ENCODE measurements around the gene MAP3K15.
"Not testable (repeated sequence)": the region's sequence is repeated elsewhere in the genome, so short reads cannot be mapped to it uniquely, and the experiment has no call there.

Gene MAP3K15

GRCh38 chrX:19468383-19468782, 46.9 kb downstream of the MAP3K15 start:
- not testable (repeated sequence) for H3K9me3 ChIP-seq (ENCODE audit: control insufficient read depth, low read length); H3K36me3 ChIP-seq (ENCODE audit: control insufficient read depth, insufficient read depth, low read length); H3K4me1 ChIP-seq (ENCODE audit: control insufficient read depth, insufficient read depth, low read length, poor library complexity, severe bottlenecking); H3K27ac ChIP-seq (ENCODE audit: low read depth, low read length, severe bottlenecking); H3K4me3 ChIP-seq (ENCODE audit: extremely low read depth, insufficient read depth, low read length, poor library complexity, severe bottlenecking)
- WGBS, 2 experiments (ENCODE audit: insufficient coverage in 2 of 2), result 100% methylated on average over 1 of the region's 2 CpGs

GRCh38 chrX:19462879-19463278, 52.4 kb downstream of the MAP3K15 start:
- Histone ChIP-seq H3K36me3 (ENCODE audit: control insufficient read depth, insufficient read depth, low read length) (no peaks in the 10 kb centered on the region), H3K4me3 (ENCODE audit: extremely low read depth, insufficient read depth, low read length, poor library complexity, severe bottlenecking) (no peak overlapping the region), H3K27ac (ENCODE audit: low read depth, low read length, severe bottlenecking) (no peak overlapping the region), H3K9me3 (ENCODE audit: control insufficient read depth, low read length) (no peaks in the 10 kb centered on the region), H3K4me1 (ENCODE audit: control insufficient read depth, insufficient read depth, low read length, poor library complexity, severe bottlenecking) (no peaks in the 10 kb centered on the region)
- no CpG with 5 or more reads among the region's 1 CpG for WGBS, 2 experiments (ENCODE audit: insufficient coverage in 2 of 2)

GRCh38 chrX:19462231-19462630, 53.1 kb downstream of the MAP3K15 start:
- no CpG with 5 or more reads among the region's 2 CpGs for WGBS, 2 experiments (ENCODE audit: insufficient coverage in 2 of 2)
- Histone ChIP-seq H3K9me3 (ENCODE audit: control insufficient read depth, low read length) (no peaks in the 10 kb centered on the region), H3K4me3 (ENCODE audit: extremely low read depth, insufficient read depth, low read length, poor library complexity, severe bottlenecking) (no peak overlapping the region), H3K4me1 (ENCODE audit: control insufficient read depth, insufficient read depth, low read length, poor library complexity, severe bottlenecking) (no peaks in the 10 kb centered on the region), H3K27ac (ENCODE audit: low read depth, low read length, severe bottlenecking) (no peak overlapping the region), H3K36me3 (ENCODE audit: control insufficient read depth, insufficient read depth, low read length) (no peaks in the 10 kb centered on the region)

- H3K36me3 ChIP-seq (ENCODE audit: control insufficient read depth, insufficient read depth, low read length), result no peaks in the 10 kb centered on the region
- no peak overlapping the region for H3K4me3 ChIP-seq (ENCODE audit: extremely low read depth, insufficient read depth, low read length, poor library complexity, severe bottlenecking)
- H3K9me3 ChIP-seq (ENCODE audit: control insufficient read depth, low read length), result no peaks in the 10 kb centered on the region
- WGBS, 2 experiments (ENCODE audit: insufficient coverage in 2 of 2), result no CpG with 5 or more reads among the region's 4 CpGs
- no peaks in the 10 kb centered on the region for H3K4me1 ChIP-seq (ENCODE audit: control insufficient read depth, insufficient read depth, low read length, poor library complexity, severe bottlenecking)
- no peak overlapping the region for H3K27ac ChIP-seq (ENCODE audit: low read depth, low read length, severe bottlenecking)
Measured at GRCh38 chrX:19457662-19458061, 57.6 kb downstream of the MAP3K15 start.

- no CpG with 5 or more reads among the region's 7 CpGs for WGBS, 2 experiments (ENCODE audit: insufficient coverage in 2 of 2)
- Histone ChIP-seq H3K4me3 (ENCODE audit: extremely low read depth, insufficient read depth, low read length, poor library complexity, severe bottlenecking) (no peak overlapping the region), H3K4me1 (ENCODE audit: control insufficient read depth, insufficient read depth, low read length, poor library complexity, severe bottlenecking) (no peaks in the 10 kb centered on the region), H3K36me3 (ENCODE audit: control insufficient read depth, insufficient read depth, low read length) (no peaks in the 10 kb centered on the region), H3K9me3 (ENCODE audit: control insufficient read depth, low read length) (no peaks in the 10 kb centered on the region), H3K27ac (ENCODE audit: low read depth, low read length, severe bottlenecking) (no peak overlapping the region)
Measured at GRCh38 chrX:19448077-19448476, 67.2 kb downstream of the MAP3K15 start.

- WGBS, 2 experiments (ENCODE audit: insufficient coverage in 2 of 2), result 100% methylated on average over 4 of the region's 4 CpGs; no CpG with 5 or more reads in 1 of the 2 experiments
- Histone ChIP-seq H3K36me3 (ENCODE audit: control insufficient read depth, insufficient read depth, low read length) (no peaks in the 10 kb centered on the region), H3K27ac (ENCODE audit: low read depth, low read length, severe bottlenecking) (no peak overlapping the region), H3K4me1 (ENCODE audit: control insufficient read depth, insufficient read depth, low read length, poor library complexity, severe bottlenecking) (no peaks in the 10 kb centered on the region), H3K4me3 (ENCODE audit: extremely low read depth, insufficient read depth, low read length, poor library complexity, severe bottlenecking) (no peak overlapping the region), H3K9me3 (ENCODE audit: control insufficient read depth, low read length) (no peaks in the 10 kb centered on the region)
Measured at GRCh38 chrX:19446397-19446796, 68.9 kb downstream of the MAP3K15 start.

- not testable (repeated sequence) for H3K4me1 ChIP-seq (ENCODE audit: control insufficient read depth, insufficient read depth, low read length, poor library complexity, severe bottlenecking); H3K4me3 ChIP-seq (ENCODE audit: extremely low read depth, insufficient read depth, low read length, poor library complexity, severe bottlenecking); H3K36me3 ChIP-seq (ENCODE audit: control insufficient read depth, insufficient read depth, low read length); H3K27ac ChIP-seq (ENCODE audit: low read depth, low read length, severe bottlenecking); H3K9me3 ChIP-seq (ENCODE audit: control insufficient read depth, low read length)
- WGBS, 2 experiments (ENCODE audit: insufficient coverage in 2 of 2), result 88 to 93% methylated on average over 3 to 4 of the region's 10 CpGs
Measured at GRCh38 chrX:19445772-19446171, 69.5 kb downstream of the MAP3K15 start.

GRCh38 chrX:19443869-19444526, 71.3 kb downstream of the MAP3K15 start:
- WGBS, 2 experiments (ENCODE audit: insufficient coverage in 2 of 2), result 80 to 100% methylated on average over 1 of the region's 10 CpGs
- Histone ChIP-seq H3K9me3 (ENCODE audit: control insufficient read depth, low read length) (no peaks in the 10 kb centered on the region), H3K36me3 (ENCODE audit: control insufficient read depth, insufficient read depth, low read length) (no peaks in the 10 kb centered on the region), H3K27ac (ENCODE audit: low read depth, low read length, severe bottlenecking) (no peak overlapping the region), H3K4me1 (ENCODE audit: control insufficient read depth, insufficient read depth, low read length, poor library complexity, severe bottlenecking) (no peaks in the 10 kb centered on the region), H3K4me3 (ENCODE audit: extremely low read depth, insufficient read depth, low read length, poor library complexity, severe bottlenecking) (no peak overlapping the region)

- H3K4me1 ChIP-seq (ENCODE audit: control insufficient read depth, insufficient read depth, low read length, poor library complexity, severe bottlenecking), result no peaks in the 10 kb centered on the region
- H3K4me3 ChIP-seq (ENCODE audit: extremely low read depth, insufficient read depth, low read length, poor library complexity, severe bottlenecking), result no peak overlapping the region
- WGBS, 2 experiments (ENCODE audit: insufficient coverage in 2 of 2), result 90 to 100% methylated on average over 1 to 3 of the region's 3 CpGs
- H3K36me3 ChIP-seq (ENCODE audit: control insufficient read depth, insufficient read depth, low read length), result no peaks in the 10 kb centered on the region
- H3K9me3 ChIP-seq (ENCODE audit: control insufficient read depth, low read length), result no peaks in the 10 kb centered on the region
- no peak overlapping the region for H3K27ac ChIP-seq (ENCODE audit: low read depth, low read length, severe bottlenecking)
Measured at GRCh38 chrX:19440713-19441112, 74.6 kb downstream of the MAP3K15 start.

- not testable (repeated sequence) for H3K27ac ChIP-seq (ENCODE audit: low read depth, low read length, severe bottlenecking); H3K4me3 ChIP-seq (ENCODE audit: extremely low read depth, insufficient read depth, low read length, poor library complexity, severe bottlenecking); H3K36me3 ChIP-seq (ENCODE audit: control insufficient read depth, insufficient read depth, low read length); H3K9me3 ChIP-seq (ENCODE audit: control insufficient read depth, low read length); H3K4me1 ChIP-seq (ENCODE audit: control insufficient read depth, insufficient read depth, low read length, poor library complexity, severe bottlenecking)
- WGBS, 2 experiments (ENCODE audit: insufficient coverage in 2 of 2), result no CpG with 5 or more reads among the region's 4 CpGs
Measured at GRCh38 chrX:19422661-19423060, 92.6 kb downstream of the MAP3K15 start.

GRCh38 chrX:19410259-19410658, 105.0 kb downstream of the MAP3K15 start:
- Histone ChIP-seq H3K4me3 (ENCODE audit: extremely low read depth, insufficient read depth, low read length, poor library complexity, severe bottlenecking) (no peak overlapping the region), H3K4me1 (ENCODE audit: control insufficient read depth, insufficient read depth, low read length, poor library complexity, severe bottlenecking) (no peaks in the 10 kb centered on the region), H3K9me3 (ENCODE audit: control insufficient read depth, low read length) (no peaks in the 10 kb centered on the region), H3K27ac (ENCODE audit: low read depth, low read length, severe bottlenecking) (no peak overlapping the region), H3K36me3 (ENCODE audit: control insufficient read depth, insufficient read depth, low read length) (no peaks in the 10 kb centered on the region)
- WGBS, 2 experiments (ENCODE audit: insufficient coverage in 2 of 2), result no CpG with 5 or more reads among the region's 2 CpGs

All from mesodermal cell (in vitro differentiated cells).